OCI-LY7 (cell line): ENCODE measurements around the gene HNRNPH1.

ENCODE experiments used
- CTCF ChIP-seq: fragments of 200-600 bp; sonication (generic); conservative IDR thresholded peaks from 2 replicates; pipeline ENCODE4 v1.5.1; 2014; ENCODE audit warnings: mild to moderate bottlenecking, antibody characterized with exemption, low read length, moderate library complexity, mixed read lengths
- EZH2phosphoT487 ChIP-seq: fragments of 200-600 bp; sonication (generic); IDR thresholded peaks from 2 replicates; pipeline ENCODE4 v1.6.1; 2018; ENCODE audit warnings: low read depth, borderline replicate concordance, mild to moderate bottlenecking, mixed run types, antibody characterized with exemption, low read length, moderate library complexity, mixed read lengths

- TF ChIP-seq CTCF = no peak
- no peak for TF ChIP-seq EZH2phosphoT487
Observed at GRCh38 chr5:179624841-179625271, 1.4 kb upstream of the HNRNPH1 start.
